Measurements from ENCODE around the gene FAM3D. TPM values are rescaled to one million over a fixed set of nuclear protein-coding genes. Genes with fewer than 3 reads are reported as not detected.

Gene FAM3D
- total RNA-seq, 2 donors from 2014 or later: not detected

DNA sequence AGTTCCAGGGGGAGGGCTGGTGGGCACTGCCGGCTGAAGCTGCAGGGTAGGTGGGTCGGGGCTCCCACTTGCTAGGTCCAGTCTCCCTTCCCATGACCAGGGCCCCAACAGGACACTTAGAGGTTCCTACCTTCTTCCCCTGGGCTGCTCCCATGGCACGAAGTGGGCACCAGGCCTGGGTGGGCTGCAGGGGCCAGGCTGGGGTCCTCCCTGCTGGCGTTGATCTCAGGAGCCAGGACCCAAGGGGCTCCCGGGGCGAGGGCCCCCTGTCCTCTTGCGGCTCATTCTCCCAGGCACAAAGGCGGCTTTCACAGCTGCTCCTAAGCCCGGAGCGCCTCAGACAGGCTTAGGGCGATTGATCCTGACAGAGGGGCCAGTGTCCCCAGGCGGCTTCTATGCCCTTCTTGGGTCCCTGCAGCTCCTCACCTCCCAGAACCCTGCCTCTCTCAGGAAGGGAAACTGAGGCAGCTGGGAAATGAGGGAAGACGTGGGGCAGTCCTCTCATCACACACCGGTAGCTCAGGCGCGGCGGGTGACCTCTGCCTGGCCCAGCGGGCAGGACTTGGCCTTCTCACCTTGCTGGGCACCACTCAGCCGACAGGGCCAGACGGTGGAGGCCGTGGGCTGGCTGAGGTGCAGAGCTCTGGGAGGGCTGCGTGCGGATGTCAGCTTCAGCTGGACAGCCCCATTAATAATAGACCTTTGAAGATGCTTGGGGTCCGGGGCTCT lies 39.6 kb downstream of the FAM3D start:
- no peak for DNase-seq (ENCODE audit: low spot score)
- TF ChIP-seq, protein P1, sequence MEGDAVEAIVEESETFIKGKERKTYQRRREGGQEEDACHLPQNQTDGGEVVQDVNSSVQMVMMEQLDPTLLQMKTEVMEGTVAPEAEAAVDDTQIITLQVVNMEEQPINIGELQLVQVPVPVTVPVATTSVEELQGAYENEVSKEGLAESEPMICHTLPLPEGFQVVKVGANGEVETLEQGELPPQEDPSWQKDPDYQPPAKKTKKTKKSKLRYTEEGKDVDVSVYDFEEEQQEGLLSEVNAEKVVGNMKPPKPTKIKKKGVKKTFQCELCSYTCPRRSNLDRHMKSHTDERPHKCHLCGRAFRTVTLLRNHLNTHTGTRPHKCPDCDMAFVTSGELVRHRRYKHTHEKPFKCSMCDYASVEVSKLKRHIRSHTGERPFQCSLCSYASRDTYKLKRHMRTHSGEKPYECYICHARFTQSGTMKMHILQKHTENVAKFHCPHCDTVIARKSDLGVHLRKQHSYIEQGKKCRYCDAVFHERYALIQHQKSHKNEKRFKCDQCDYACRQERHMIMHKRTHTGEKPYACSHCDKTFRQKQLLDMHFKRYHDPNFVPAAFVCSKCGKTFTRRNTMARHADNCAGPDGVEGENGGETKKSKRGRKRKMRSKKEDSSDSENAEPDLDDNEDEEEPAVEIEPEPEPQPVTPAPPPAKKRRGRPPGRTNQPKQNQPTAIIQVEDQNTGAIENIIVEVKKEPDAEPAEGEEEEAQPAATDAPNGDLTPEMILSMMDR (IDR thresholded peaks at IDR 0.05): no peak
- Histone ChIP-seq H3K27me3 (no peaks in the 10 kb centered on the region), H3K9me3 (no peaks in the 10 kb centered on the region), H3K36me3 (no peaks in the 10 kb centered on the region), H3K4me1 (peaks cover 0 to 47% of the 10 kb centered on the region in 2 donors), H3K27ac (peak overlapping the region in 1 of 2 donors; percentile 29), H3K4me3 (no peak overlapping the region)

DNA sequence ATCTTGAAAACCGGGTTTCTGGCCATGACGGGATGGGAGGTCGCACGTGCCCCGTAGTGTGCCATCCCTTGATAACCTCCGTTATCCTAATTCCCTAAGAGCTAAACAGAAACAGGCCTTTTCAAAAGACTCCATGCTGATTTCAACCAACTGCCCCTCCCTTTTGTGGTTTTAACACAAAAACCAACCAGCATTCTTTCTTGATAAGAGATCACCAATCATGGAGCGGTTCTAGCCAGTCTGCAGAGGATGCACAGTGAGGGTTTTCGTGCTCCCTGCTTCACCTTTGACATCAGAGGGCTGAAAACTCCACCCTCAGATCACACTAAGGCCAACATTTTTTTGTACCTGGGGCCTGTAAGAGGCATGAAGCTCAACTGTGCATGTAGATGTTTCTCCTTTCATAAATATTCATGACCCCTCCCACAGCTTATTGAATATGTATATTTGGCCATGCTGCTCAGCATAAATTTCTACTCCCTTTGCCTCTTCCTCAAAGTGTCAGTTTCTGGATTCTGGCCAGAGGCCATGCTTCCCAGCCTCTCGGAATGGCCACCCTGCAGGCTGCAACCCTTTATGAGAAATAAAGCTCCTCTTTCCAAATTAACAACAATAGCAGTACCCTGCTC lies 41.3 kb downstream of the FAM3D start:
- Histone ChIP-seq H3K4me1 (peaks cover 0 to 58% of the 10 kb centered on the region in 2 donors), H3K36me3 (no peaks in the 10 kb centered on the region), H3K9me3 (no peaks in the 10 kb centered on the region), H3K27ac (no peak overlapping the region), H3K27me3 (no peaks in the 10 kb centered on the region), H3K4me3 (no peak overlapping the region)
- TF ChIP-seq, protein P1 (IDR thresholded peaks at IDR 0.05): no peak
- DNase-seq (ENCODE audit: low spot score): no peak

DNA sequence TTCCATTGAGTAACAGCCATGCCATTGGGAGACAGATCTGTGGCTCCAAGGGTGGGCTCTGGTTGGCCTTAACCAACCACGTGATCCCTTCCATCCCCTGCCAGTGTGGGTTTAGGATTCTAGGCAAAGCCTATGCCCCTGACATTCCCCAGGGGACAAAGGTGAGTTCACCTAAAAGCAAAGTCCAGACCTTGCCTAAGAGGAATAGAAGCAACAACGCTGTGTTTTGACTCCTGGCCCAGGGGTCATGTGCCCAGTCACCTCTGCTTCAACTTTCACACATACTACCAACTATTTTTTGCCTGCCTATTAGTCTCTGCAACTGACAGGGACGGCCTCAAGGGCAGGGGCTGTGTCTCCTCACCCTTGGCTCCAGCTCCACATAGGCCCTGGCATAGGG lies 42.0 kb downstream of the FAM3D start:
- TF ChIP-seq, protein P1 (IDR thresholded peaks at IDR 0.05): no peak
- no peak for DNase-seq (ENCODE audit: low spot score)

DNA sequence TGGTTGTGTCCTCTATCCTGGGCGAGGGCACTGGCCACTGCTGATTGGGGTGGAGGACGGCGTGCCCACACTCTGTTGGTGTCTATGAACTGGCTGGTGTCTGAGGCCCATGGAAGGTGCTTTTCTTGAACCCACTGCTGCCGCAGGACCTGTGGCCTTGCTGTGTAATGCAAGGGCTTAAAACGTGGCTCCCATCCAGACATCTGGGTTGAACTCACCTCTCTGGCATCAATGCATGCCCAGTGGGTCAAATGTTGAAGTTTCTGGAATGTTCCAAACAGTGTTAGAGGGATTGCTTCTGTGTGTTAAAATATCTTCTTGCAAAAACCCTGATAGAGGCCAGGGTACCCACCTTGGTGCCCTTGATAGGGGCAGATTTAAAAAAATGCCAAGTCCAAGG lies 42.6 kb downstream of the FAM3D start:
- H3K9me3 ChIP-seq: no peaks in the 10 kb centered on the region
- TF ChIP-seq, protein P1 (IDR thresholded peaks at IDR 0.05): no peak
- H3K36me3 ChIP-seq: no peaks in the 10 kb centered on the region
- H3K27me3 ChIP-seq: no peaks in the 10 kb centered on the region
- no peak overlapping the region for H3K4me3 ChIP-seq
- H3K4me1 ChIP-seq: peaks cover 0 to 45% of the 10 kb centered on the region in 2 donors
- H3K27ac ChIP-seq: no peak overlapping the region
- no peak for DNase-seq (ENCODE audit: low spot score)

More for the DNA sequence above, 42.0 kb downstream of the FAM3D start:
- H3K36me3 ChIP-seq: no peaks in the 10 kb centered on the region
- H3K4me1 ChIP-seq: peaks cover 0 to 51% of the 10 kb centered on the region in 2 donors
- H3K4me3 ChIP-seq: no peak overlapping the region
- H3K27ac ChIP-seq: no peak overlapping the region
- no peaks in the 10 kb centered on the region for H3K9me3 ChIP-seq
- no peaks in the 10 kb centered on the region for H3K27me3 ChIP-seq

DNA sequence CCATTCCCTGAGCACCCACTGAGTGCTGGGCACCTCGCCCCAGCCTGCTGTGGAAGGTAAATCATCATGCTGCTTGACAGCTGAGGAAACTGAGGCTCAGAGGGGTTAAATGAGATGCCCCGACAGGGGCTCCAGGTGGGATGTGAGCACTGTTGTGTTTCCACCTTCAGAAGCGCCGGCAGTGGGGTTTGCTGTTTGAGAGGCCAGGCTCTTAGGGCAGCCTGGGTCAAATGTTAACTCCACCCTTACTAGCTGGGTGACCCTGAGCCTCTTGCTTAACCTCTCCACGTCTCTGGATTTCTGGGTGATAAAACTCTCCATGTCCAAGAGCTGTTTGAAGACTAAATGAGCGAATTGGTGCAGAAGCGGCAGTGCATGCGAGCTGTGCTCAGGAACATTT lies 43.1 kb downstream of the FAM3D start:
- no peak overlapping the region for H3K4me3 ChIP-seq
- TF ChIP-seq, protein P1 (IDR thresholded peaks at IDR 0.05): no peak
- no peaks in the 10 kb centered on the region for H3K9me3 ChIP-seq
- H3K36me3 ChIP-seq: no peaks in the 10 kb centered on the region
- H3K27me3 ChIP-seq: no peaks in the 10 kb centered on the region
- no peak overlapping the region for H3K27ac ChIP-seq
- no peak for DNase-seq (ENCODE audit: low spot score)
- peaks cover 0 to 40% of the 10 kb centered on the region in 2 donors for H3K4me1 ChIP-seq
